NB4 (cell line): ENCODE results near the gene FXR2.

ENCODE experiments used
- DNase-seq: peaks from one replicate; pipeline ENCODE4 v3.0.0; 2010; ENCODE audit warnings: low read depth
- H3K4me3 ChIP-seq: one replicate; pipeline ENCODE4 v1.5.1; 2011; ENCODE audit warnings: mild to moderate bottlenecking, low read depth, low read length, moderate library complexity
- MYC ChIP-seq: IDR thresholded peaks from 2 replicates; pipeline ENCODE4 v1.6.1; 2011; ENCODE audit warnings: low read depth, low read length
- POLR2A ChIP-seq: IDR thresholded peaks from 2 replicates; pipeline ENCODE4 v1.6.1; 2011; ENCODE audit warnings: mild to moderate bottlenecking; ENCODE audit not compliant: insufficient read length; ENCODE audit errors: extremely low read depth
- TF ChIP-seq, protein P1 (sequence below): IDR thresholded peaks from one replicate; pipeline ENCODE4 v1.5.1; 2012; ENCODE audit warnings: low read depth, low read length
- TF ChIP-seq, protein P2 (sequence below): IDR thresholded peaks from 2 replicates; pipeline ENCODE4 v1.6.1; 2011; ENCODE audit warnings: low read depth, low read length

FXR2 gene

DNA sequence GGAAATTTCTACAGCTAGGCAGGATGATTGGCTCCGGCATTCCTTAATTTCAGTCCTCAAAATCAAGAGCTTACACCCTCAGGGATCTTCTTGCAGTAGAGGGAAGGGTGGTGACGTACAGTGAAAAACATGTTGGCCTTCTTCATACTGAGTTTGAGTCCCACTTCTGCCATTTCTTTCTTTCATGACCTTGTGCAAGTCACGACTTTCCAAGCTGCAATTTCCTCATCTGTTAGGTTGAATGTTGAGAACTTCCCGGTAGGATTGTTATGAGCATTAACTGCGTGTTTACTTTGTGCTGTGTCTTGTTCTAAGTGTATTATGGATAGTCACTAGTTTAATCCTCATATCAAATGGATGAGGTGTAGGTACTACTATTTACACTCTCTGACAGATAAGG is 45.1 kb downstream of the FXR2 start:
- no peak overlapping the region for H3K4me3 ChIP-seq
- TF ChIP-seq MYC (no peak), POLR2A (no peak)
- TF ChIP-seq, protein P1, sequence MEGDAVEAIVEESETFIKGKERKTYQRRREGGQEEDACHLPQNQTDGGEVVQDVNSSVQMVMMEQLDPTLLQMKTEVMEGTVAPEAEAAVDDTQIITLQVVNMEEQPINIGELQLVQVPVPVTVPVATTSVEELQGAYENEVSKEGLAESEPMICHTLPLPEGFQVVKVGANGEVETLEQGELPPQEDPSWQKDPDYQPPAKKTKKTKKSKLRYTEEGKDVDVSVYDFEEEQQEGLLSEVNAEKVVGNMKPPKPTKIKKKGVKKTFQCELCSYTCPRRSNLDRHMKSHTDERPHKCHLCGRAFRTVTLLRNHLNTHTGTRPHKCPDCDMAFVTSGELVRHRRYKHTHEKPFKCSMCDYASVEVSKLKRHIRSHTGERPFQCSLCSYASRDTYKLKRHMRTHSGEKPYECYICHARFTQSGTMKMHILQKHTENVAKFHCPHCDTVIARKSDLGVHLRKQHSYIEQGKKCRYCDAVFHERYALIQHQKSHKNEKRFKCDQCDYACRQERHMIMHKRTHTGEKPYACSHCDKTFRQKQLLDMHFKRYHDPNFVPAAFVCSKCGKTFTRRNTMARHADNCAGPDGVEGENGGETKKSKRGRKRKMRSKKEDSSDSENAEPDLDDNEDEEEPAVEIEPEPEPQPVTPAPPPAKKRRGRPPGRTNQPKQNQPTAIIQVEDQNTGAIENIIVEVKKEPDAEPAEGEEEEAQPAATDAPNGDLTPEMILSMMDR: no peak
- TF ChIP-seq, protein P2, sequence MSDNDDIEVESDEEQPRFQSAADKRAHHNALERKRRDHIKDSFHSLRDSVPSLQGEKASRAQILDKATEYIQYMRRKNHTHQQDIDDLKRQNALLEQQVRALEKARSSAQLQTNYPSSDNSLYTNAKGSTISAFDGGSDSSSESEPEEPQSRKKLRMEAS: no peak
- no peak for DNase-seq

DNA sequence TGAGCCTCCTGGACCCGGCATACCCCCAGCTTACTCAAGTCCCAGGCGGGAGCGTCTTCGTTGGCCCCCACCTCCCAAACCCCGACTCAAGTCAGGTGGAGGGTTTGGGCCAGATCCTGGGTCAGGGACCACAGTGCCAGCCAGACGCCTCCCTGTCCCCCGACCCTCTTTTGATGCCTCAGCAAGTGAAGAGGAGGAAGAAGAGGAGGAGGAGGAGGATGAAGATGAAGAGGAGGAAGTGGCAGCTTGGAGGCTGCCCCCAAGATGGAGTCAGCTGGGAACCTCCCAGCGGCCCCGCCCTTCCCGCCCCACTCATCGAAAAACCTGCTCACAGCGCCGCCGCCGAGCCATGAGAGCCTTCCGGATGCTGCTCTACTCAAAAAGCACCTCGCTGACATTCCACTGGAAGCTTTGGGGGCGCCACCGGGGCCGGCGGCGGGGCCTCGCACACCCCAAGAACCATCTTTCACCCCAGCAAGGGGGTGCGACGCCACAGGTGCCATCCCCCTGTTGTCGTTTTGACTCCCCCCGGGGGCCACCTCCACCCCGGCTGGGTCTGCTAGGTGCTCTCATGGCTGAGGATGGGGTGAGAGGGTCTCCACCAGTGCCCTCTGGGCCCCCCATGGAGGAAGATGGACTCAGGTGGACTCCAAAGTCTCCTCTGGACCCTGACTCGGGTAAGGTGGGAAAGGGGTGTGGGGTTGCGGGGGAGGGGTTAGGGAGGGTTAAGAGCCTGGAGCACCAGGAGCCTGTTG is 51.4 kb downstream of the FXR2 start:
- peak overlapping the region; percentile 88 for H3K4me3 ChIP-seq
- DNase-seq: no peak
- TF ChIP-seq, protein P1: no peak
- no peak for TF ChIP-seq POLR2A
- TF ChIP-seq MYC: no peak
- TF ChIP-seq, protein P2: no peak

DNA sequence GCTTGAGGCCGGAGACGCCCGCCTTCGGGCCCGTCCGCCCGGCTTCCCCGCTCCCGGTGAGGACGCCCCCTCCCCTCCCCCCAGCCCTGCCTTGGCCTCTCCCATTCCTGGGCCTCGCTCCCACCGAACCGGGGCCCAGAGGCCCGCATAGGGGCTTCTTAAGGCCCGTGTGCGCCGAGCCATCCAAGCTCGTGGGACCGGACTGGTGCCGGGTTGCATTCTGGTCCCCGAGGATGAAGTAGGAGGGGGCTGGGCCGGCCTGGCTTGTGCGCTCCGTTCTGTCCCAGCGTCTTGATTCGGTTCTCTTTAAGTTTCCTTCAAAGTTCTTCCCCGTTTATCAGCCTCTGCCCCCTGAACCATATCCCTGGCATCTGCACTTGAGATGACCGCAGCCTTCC is 52.5 kb downstream of the FXR2 start:
- no peak for TF ChIP-seq MYC
- TF ChIP-seq, protein P1: no peak
- TF ChIP-seq, protein P2: no peak
- TF ChIP-seq POLR2A: no peak
- no peak for DNase-seq
- peak overlapping the region; percentile 88 for H3K4me3 ChIP-seq

DNA sequence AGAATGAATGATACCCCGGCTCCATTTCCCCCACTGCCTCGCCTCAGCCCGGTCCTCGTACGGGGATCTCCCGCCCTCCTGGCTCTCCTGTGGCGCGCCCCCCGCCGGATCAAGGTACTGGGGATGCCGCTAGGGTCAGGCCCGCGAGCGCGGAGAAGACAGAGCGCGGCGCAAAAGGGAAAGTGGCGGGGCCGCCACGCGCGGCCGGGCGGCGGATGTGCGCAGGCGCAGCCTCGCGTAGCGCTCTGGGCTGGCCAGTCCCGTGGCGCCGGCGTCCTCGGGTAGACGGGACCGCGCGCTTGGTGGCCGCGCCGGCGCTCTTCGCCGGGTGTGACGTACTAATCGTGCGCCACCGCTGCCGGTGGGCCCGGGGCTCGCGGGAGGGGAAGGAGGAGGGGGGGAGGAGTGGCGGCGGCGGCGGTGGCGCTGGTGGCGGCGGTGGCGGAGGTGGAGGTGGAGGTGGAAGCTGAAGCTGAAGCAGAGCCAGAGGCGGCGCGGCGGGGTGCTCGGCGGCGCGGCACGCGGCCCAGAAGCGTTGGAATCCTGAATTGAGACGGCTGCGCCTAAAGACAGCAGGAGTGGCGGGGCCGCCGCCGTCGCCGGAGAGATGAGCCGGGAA is 53.0 kb downstream of the FXR2 start, which contains the start of gene SENP3:
Gene SENP3 (plus strand): TSS at position 331 of the 619 bp plus-strand sequence. CDS start 1,158 bp downstream, outside the sequence.
- TF ChIP-seq, protein P1: no peak
- peak; percentile 56 for TF ChIP-seq POLR2A
- peak; percentile 57; the same call in 1 of the 2 replicates for TF ChIP-seq MYC
- TF ChIP-seq, protein P2: peak; percentile 49; the same call in 1 of the 2 replicates
- DNase-seq: peak; percentile 88
- peak within 1 kb of the TSS; percentile 88 for H3K4me3 ChIP-seq

DNA sequence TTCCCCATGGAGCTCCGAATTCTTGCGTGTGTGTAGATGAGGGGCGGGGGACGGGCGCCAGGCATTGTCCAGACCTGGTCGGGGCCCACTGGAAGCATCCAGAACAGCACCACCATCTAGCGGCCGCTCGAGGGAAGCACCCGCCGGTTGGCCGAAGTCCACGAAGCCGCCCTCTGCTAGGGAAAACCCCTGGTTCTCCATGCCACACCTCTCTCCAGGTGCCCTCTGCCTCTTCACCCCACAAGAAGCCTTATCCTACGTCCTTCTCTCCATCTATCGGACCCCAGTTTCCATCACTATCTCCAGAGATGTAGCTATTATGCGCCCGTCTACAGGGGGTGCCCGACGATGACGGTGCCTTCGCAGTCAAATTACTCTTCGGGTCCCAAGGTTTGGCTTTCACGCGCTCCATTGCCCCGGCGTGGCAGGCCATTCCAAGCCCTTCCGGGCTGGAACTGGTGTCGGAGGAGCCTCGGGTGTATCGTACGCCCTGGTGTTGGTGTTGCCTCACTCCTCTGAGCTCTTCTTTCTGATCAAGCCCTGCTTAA is 53.6 kb downstream of the FXR2 start:
- TF ChIP-seq, protein P2: 0 out of 2 replicates have a peak, but pooled peaks have one; percentile 34
- TF ChIP-seq, protein P1: peak; percentile 42
- TF ChIP-seq POLR2A: no peak
- 0 out of 2 replicates have a peak, but pooled peaks have one; percentile 59 for TF ChIP-seq MYC
- H3K4me3 ChIP-seq: peak overlapping the region; percentile 65
- peak; percentile 83 for DNase-seq
